ENCODE results near the gene ABHD12. TPM values are rescaled to one million over a fixed set of nuclear protein-coding genes. Genes with fewer than 3 reads are reported as not detected.

The ABHD12 gene
- total and polyA plus RNA-seq, 12 donors, result 17.6 to 95.8 (median 54.1) TPM

GRCh38 chr20:25356271-25356933 is 34.2 kb downstream of the ABHD12 start:
- peaks cover 0 to 24% of the 10 kb centered on the region in 2 donors for H3K4me1 ChIP-seq (replicated peaks in 1 of 2)
- no peak for TF ChIP-seq POLR2A (IDR thresholded peaks at IDR 0.05)
- no peak for TF ChIP-seq CTCF (IDR thresholded peaks at IDR 0.05)
- no peaks in the 10 kb centered on the region for H3K27me3 ChIP-seq
- no peaks in the 10 kb centered on the region for H3K36me3 ChIP-seq (replicated peaks in 1 of 2)
- WGBS, 4 donors, result 79 to 91% (median 85%) methylated on average over 8 to 10 of the region's 10 CpGs
- no peak overlapping the region for H3K4me3 ChIP-seq
- no peaks in the 10 kb centered on the region for H3K9me3 ChIP-seq (replicated peaks in 1 of 3)
- intact Hi-C loops (cut with DNase I), result no loop called here
- peak in 1 of 7 donors; percentile 66 for DNase-seq
- H3K27ac ChIP-seq, result no peak overlapping the region

GRCh38 chr20:25355866-25356265 is 34.8 kb downstream of the ABHD12 start:
- H3K36me3 ChIP-seq (replicated peaks in 1 of 2), result no peaks in the 10 kb centered on the region
- 94 to 100% (median 100%) methylated on average over 1 to 2 of the region's 2 CpGs for WGBS, 4 donors
- TF ChIP-seq POLR2A (IDR thresholded peaks at IDR 0.05) (no peak), CTCF (IDR thresholded peaks at IDR 0.05) (no peak)
- peaks cover 0 to 24% of the 10 kb centered on the region in 2 donors for H3K4me1 ChIP-seq (replicated peaks in 1 of 2)
- H3K27me3 ChIP-seq, result no peaks in the 10 kb centered on the region
- no peak for DNase-seq
- no peak overlapping the region for H3K4me3 ChIP-seq
- intact Hi-C loops (cut with DNase I), result no loop called here
- H3K9me3 ChIP-seq (replicated peaks in 1 of 3), result no peaks in the 10 kb centered on the region
- no peak overlapping the region for H3K27ac ChIP-seq

GRCh38 chr20:25355011-25355595 is 35.5 kb downstream of the ABHD12 start:
- no peaks in the 10 kb centered on the region for H3K9me3 ChIP-seq (replicated peaks in 1 of 3)
- H3K36me3 ChIP-seq (replicated peaks in 1 of 2), result no peaks in the 10 kb centered on the region
- H3K4me1 ChIP-seq (replicated peaks in 1 of 2), result peaks cover 0 to 24% of the 10 kb centered on the region in 2 donors
- H3K4me3 ChIP-seq, result no peak overlapping the region
- TF ChIP-seq CTCF (IDR thresholded peaks at IDR 0.05), result no peak
- no peak for TF ChIP-seq POLR2A (IDR thresholded peaks at IDR 0.05)
- H3K27ac ChIP-seq, result peak overlapping the region in 1 of 5 donors; percentile 17
- H3K27me3 ChIP-seq, result no peaks in the 10 kb centered on the region
- DNase-seq, result no peak
- intact Hi-C loops (cut with DNase I), result no loop called here
- WGBS, 4 donors, result 57 to 66% (median 63%) methylated on average over 3 of the region's 3 CpGs

- no peaks in the 10 kb centered on the region for H3K9me3 ChIP-seq (replicated peaks in 1 of 3)
- intact Hi-C loops (cut with DNase I), result no loop called here
- H3K4me1 ChIP-seq (replicated peaks in 1 of 2), result peaks cover 0 to 24% of the 10 kb centered on the region in 2 donors
- peak in 1 of 7 donors; percentile 29 for DNase-seq
- no peak overlapping the region for H3K4me3 ChIP-seq
- no peaks in the 10 kb centered on the region for H3K27me3 ChIP-seq
- no peak for TF ChIP-seq POLR2A (IDR thresholded peaks at IDR 0.05)
- no peak for TF ChIP-seq CTCF (IDR thresholded peaks at IDR 0.05)
- 60 to 71% (median 68%) methylated on average over 15 of the region's 15 CpGs for WGBS, 4 donors
- peak overlapping the region in 1 of 5 donors; percentile 17 for H3K27ac ChIP-seq
- no peaks in the 10 kb centered on the region for H3K36me3 ChIP-seq (replicated peaks in 1 of 2)
These were observed 36.6 kb downstream of the ABHD12 start for GRCh38 chr20:25353747-25354705.
